Trophoblast cell (in vitro differentiated cells and primary cell): ENCODE measurements around the gene ARID3B.
A peak's percentile ranks its signal among the peaks of the same experiment; 100 is the strongest.

ENCODE experiments used
- DNase-seq, 2 donors: peaks; one replicate each; pipeline ENCODE4 v3.0.0-alpha.2; 2016
- H2AFZ ChIP-seq: 2 replicates; pipeline ENCODE4 v1.6.1; 2013; ENCODE audit warnings: low read length, moderate library complexity, mild to moderate bottlenecking; ENCODE audit not compliant: insufficient read depth, poor library complexity
- H2AK5ac ChIP-seq: 2 replicates; pipeline ENCODE4 v1.6.1; 2013; ENCODE audit warnings: mild to moderate bottlenecking, low read length
- H2BK120ac ChIP-seq: 2 replicates; pipeline ENCODE4 v1.6.1; 2013; ENCODE audit warnings: low read length, mild to moderate bottlenecking, moderate library complexity; ENCODE audit not compliant: insufficient read depth, poor library complexity
- H2BK12ac ChIP-seq: 2 replicates; pipeline ENCODE4 v1.6.1; 2013; ENCODE audit warnings: mild to moderate bottlenecking, low read length, moderate library complexity
- H2BK5ac ChIP-seq: 2 replicates; pipeline ENCODE4 v1.6.1; 2013; ENCODE audit warnings: low read length, low read depth, moderate library complexity, mild to moderate bottlenecking; ENCODE audit not compliant: poor library complexity
- H3K14ac ChIP-seq: 2 replicates; pipeline ENCODE4 v1.6.1; 2013; ENCODE audit warnings: mild to moderate bottlenecking, low read length
- H3K18ac ChIP-seq: 2 replicates; pipeline ENCODE4 v1.6.1; 2013; ENCODE audit warnings: mild to moderate bottlenecking, low read length
- H3K23ac ChIP-seq: 2 replicates; pipeline ENCODE4 v1.6.1; 2013; ENCODE audit warnings: low read length
- H3K27ac ChIP-seq: 2 replicates; pipeline ENCODE4 v1.5.1; 2013; ENCODE audit warnings: low read depth, mild to moderate bottlenecking, inconsistent platforms, low read length, moderate library complexity
- H3K27me3 ChIP-seq: 2 replicates; pipeline ENCODE4 v1.6.1; 2013; ENCODE audit warnings: inconsistent platforms, mild to moderate bottlenecking, low read length, moderate library complexity; ENCODE audit not compliant: insufficient read depth
- H3K36me3 ChIP-seq, 2 experiments: 1 replicate in 1 of 2; 2 replicates in 1 of 2; pipeline ENCODE4 v1.6.1; 2013; ENCODE audit warnings: low read length in 2 of 2, mild to moderate bottlenecking in 2 of 2, moderate library complexity in 1 of 2; ENCODE audit not compliant: insufficient read depth in 2 of 2, control insufficient read depth in 1 of 2
- H3K4ac ChIP-seq: 2 replicates; pipeline ENCODE4 v1.6.1; 2013; ENCODE audit warnings: low read depth, mild to moderate bottlenecking, low read length, moderate library complexity
- H3K4me1 ChIP-seq, 2 experiments: 1 replicate in 1 of 2; 2 replicates in 1 of 2; pipeline ENCODE4 v1.6.1; 2013; ENCODE audit warnings: low read length in 2 of 2, mild to moderate bottlenecking in 2 of 2, moderate library complexity in 1 of 2; ENCODE audit not compliant: insufficient read depth in 2 of 2, control insufficient read depth in 1 of 2
- H3K4me2 ChIP-seq: 2 replicates; pipeline ENCODE4 v1.6.1; 2013; ENCODE audit warnings: inconsistent platforms, mild to moderate bottlenecking, low read length, moderate library complexity
- H3K4me3 ChIP-seq: 2 replicates; pipeline ENCODE4 v1.5.1; 2013; ENCODE audit warnings: mild to moderate bottlenecking, low read depth, low read length, inconsistent platforms
- H3K79me1 ChIP-seq: one replicate; pipeline ENCODE4 v1.6.1; 2013; ENCODE audit warnings: low read length
- H3K79me2 ChIP-seq: 2 replicates; pipeline ENCODE4 v1.6.1; 2013; ENCODE audit warnings: low read length, mild to moderate bottlenecking; ENCODE audit not compliant: control insufficient read depth, insufficient read depth, poor library complexity
- H3K9ac ChIP-seq: 2 replicates; pipeline ENCODE4 v1.6.1; 2013; ENCODE audit warnings: mild to moderate bottlenecking, low read length
- H3K9me3 ChIP-seq: 2 replicates; pipeline ENCODE4 v1.6.1; 2013; ENCODE audit warnings: low read depth, mild to moderate bottlenecking, control low read depth, inconsistent platforms, low read length; ENCODE audit not compliant: insufficient read depth
- H4K12ac ChIP-seq: 2 replicates; pipeline ENCODE4 v1.6.1; 2013; ENCODE audit warnings: low read depth, mild to moderate bottlenecking, low read length, moderate library complexity
- H4K8ac ChIP-seq: 2 replicates; pipeline ENCODE4 v1.6.1; 2013; ENCODE audit warnings: low read depth, mild to moderate bottlenecking, low read length, moderate library complexity
- H4K91ac ChIP-seq: one replicate; pipeline ENCODE4 v1.6.1; 2013; ENCODE audit warnings: low read depth, mild to moderate bottlenecking, low read length, moderate library complexity
- WGBS: extraction: QIAGEN DNeasy Blood & Tissue Kit; methylation state at CpG from one replicate; pipeline ENCODE4 v1.1.7; 2013; ENCODE audit warnings: missing lambda C conversion rate; ENCODE audit not compliant: insufficient read length, insufficient coverage; ENCODE audit errors: extremely low coverage; 5-methylcytosine and 5-hydroxymethylcytosine counted together

Gene ARID3B

GRCh38 chr15:74631935-74632560 lies 91.0 kb downstream of the ARID3B start:
- no peak overlapping the region for H3K4me2 ChIP-seq
- no peak overlapping the region for H4K91ac ChIP-seq
- H3K23ac ChIP-seq: no peak overlapping the region

DNA sequence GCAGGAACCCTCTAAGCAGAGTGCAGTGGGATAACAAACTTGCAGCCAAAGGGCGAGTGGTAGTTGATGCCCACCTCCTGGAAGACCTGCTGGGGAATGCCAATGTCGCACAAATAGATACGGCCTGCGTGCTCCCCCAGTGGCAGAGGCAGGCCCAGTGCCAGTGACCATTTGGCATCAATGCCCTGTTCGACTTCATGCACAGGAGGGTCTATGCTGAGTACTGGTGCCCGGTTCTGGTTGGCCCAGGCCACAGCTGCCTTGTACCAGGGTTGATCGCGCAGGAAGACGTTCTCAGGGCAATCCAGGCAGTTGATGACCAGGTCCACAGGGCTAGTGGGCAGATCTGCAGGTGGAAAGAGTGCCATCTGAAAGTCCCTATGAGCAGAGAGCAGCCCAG lies 91.6 kb downstream of the ARID3B start:
- Histone ChIP-seq H3K79me2 (no peaks in the 10 kb centered on the region), H2BK5ac (no peak overlapping the region), H3K4me2 (no peak overlapping the region), H3K14ac (no peak overlapping the region), H3K23ac (no peak overlapping the region), H3K9ac (no peak overlapping the region), H3K9me3 (no peaks in the 10 kb centered on the region), H2AFZ (no peak overlapping the region), H3K4me1 (no peaks in the 10 kb centered on the region), H2BK120ac (no peak overlapping the region), H4K8ac (no peak overlapping the region), H3K79me1 (no peaks in the 10 kb centered on the region), H3K27me3 (no peaks in the 10 kb centered on the region), H3K4ac (no peak overlapping the region), H4K12ac (no peak overlapping the region), H3K36me3 (peaks cover 64 to 78% of the 10 kb centered on the region in 2 experiments), H2BK12ac (no peak overlapping the region), H3K18ac (no peak overlapping the region), H3K4me3 (no peak overlapping the region), H3K27ac (no peak overlapping the region), H2AK5ac (no peak overlapping the region), H4K91ac (no peak overlapping the region)
- WGBS: no CpG with 5 or more reads among the region's 9 CpGs
- no peak for DNase-seq

More at GRCh38 chr15:74631935-74632560, 91.0 kb downstream of the ARID3B start:
- peak; percentile 43 to 73 for DNase-seq
- no peaks in the 10 kb centered on the region for H3K4me1 ChIP-seq
- H3K4me3 ChIP-seq: no peak overlapping the region
- H2AFZ ChIP-seq: no peak overlapping the region
- H3K27me3 ChIP-seq: no peaks in the 10 kb centered on the region
- no peaks in the 10 kb centered on the region for H3K79me2 ChIP-seq
- H3K36me3 ChIP-seq: peaks cover 69 to 80% of the 10 kb centered on the region in 2 experiments
- H3K27ac ChIP-seq: no peak overlapping the region
- no peak overlapping the region for H3K18ac ChIP-seq
- no peak overlapping the region for H2BK5ac ChIP-seq
- WGBS: no CpG with 5 or more reads among the region's 8 CpGs
- H3K4ac ChIP-seq: no peak overlapping the region
- H4K8ac ChIP-seq: no peak overlapping the region
- no peak overlapping the region for H4K12ac ChIP-seq
- H3K79me1 ChIP-seq: no peaks in the 10 kb centered on the region
- no peak overlapping the region for H3K14ac ChIP-seq
- H2AK5ac ChIP-seq: no peak overlapping the region
- H3K9ac ChIP-seq: no peak overlapping the region
- no peak overlapping the region for H2BK120ac ChIP-seq
- H2BK12ac ChIP-seq: no peak overlapping the region
- no peaks in the 10 kb centered on the region for H3K9me3 ChIP-seq

- Histone ChIP-seq H3K9ac (no peak overlapping the region), H2BK12ac (no peak overlapping the region), H3K27ac (no peak overlapping the region), H4K12ac (no peak overlapping the region), H3K9me3 (no peaks in the 10 kb centered on the region), H2BK5ac (no peak overlapping the region), H3K4me3 (no peak overlapping the region), H2BK120ac (no peak overlapping the region), H3K23ac (no peak overlapping the region), H3K36me3 (peaks cover 52 to 66% of the 10 kb centered on the region in 2 experiments), H3K18ac (no peak overlapping the region), H3K79me1 (no peaks in the 10 kb centered on the region), H2AK5ac (no peak overlapping the region), H2AFZ (no peak overlapping the region), H4K91ac (no peak overlapping the region), H3K4ac (no peak overlapping the region), H3K27me3 (no peaks in the 10 kb centered on the region), H4K8ac (no peak overlapping the region), H3K4me1 (no peaks in the 10 kb centered on the region), H3K14ac (no peak overlapping the region), H3K79me2 (no peaks in the 10 kb centered on the region), H3K4me2 (no peak overlapping the region)
- DNase-seq: no peak
- no CpG with 5 or more reads among the region's 2 CpGs for WGBS
These were observed 92.8 kb downstream of the ARID3B start for GRCh38 chr15:74633781-74634180.

GRCh38 chr15:74635228-74635627 lies 94.2 kb downstream of the ARID3B start:
- Histone ChIP-seq H3K9me3 (no peaks in the 10 kb centered on the region), H2AK5ac (no peak overlapping the region), H3K27me3 (no peaks in the 10 kb centered on the region), H4K91ac (no peak overlapping the region), H2AFZ (no peak overlapping the region), H3K23ac (no peak overlapping the region), H3K79me1 (no peaks in the 10 kb centered on the region), H2BK120ac (no peak overlapping the region), H2BK12ac (no peak overlapping the region), H3K36me3 (peaks cover 41 to 60% of the 10 kb centered on the region in 2 experiments), H3K4me1 (no peaks in the 10 kb centered on the region), H3K4me3 (no peak overlapping the region), H3K4ac (no peak overlapping the region), H2BK5ac (no peak overlapping the region), H4K12ac (no peak overlapping the region), H4K8ac (no peak overlapping the region), H3K14ac (no peak overlapping the region), H3K79me2 (no peaks in the 10 kb centered on the region), H3K9ac (no peak overlapping the region), H3K27ac (no peak overlapping the region), H3K18ac (no peak overlapping the region), H3K4me2 (no peak overlapping the region)
- DNase-seq: peak; percentile 65 to 91
- whole genome bisulfite sequencing: no CpG with 5 or more reads among the region's 5 CpGs
